Activated CD4-positive, alpha-beta memory T cell treated with anti-CD3 and anti-CD28 coated beads, Interleukin-2, amount 10 ng/mL, durations not matched to agents 7 days and 5 days (primary cell): ENCODE data around the gene RUNX2. TPM values are rescaled to one million over a fixed set of nuclear protein-coding genes. Genes with fewer than 3 reads are reported as not detected.
A peak's percentile ranks its signal among the peaks of the same experiment; 100 is the strongest.
"Not testable (repeated sequence)": the region's sequence is repeated elsewhere in the genome, so short reads cannot be mapped to it uniquely, and the experiment has no call there.

Experiments
- CTCF ChIA-PET: fragments of 350-600 bp; sonication (Branson Sonifier 250); formaldehyde crosslinking; loops from one replicate; lab custom pipeline; 2021; ENCODE audit warnings: antibody characterized with exemption, inconsistent platforms; lab: Charles Lee
- POLR2A ChIA-PET: fragments of 350-600 bp; sonication (Branson Sonifier 250); formaldehyde crosslinking; loops from one replicate; lab custom pipeline; 2021; ENCODE audit warnings: antibody characterized with exemption; lab: Charles Lee
- DNase-seq: peaks from one replicate; pipeline ENCODE4 v3.0.0-alpha.2; 2020
- H3K27ac Mint-ChIP-seq: one replicate; pipeline ENCODE4 v1.8.0; 2021; ENCODE audit warnings: mild to moderate bottlenecking, mixed read lengths
- H3K27me3 Mint-ChIP-seq: one replicate; pipeline ENCODE4 v1.8.0; 2021; ENCODE audit warnings: mixed read lengths
- H3K36me3 Mint-ChIP-seq: one replicate; pipeline ENCODE4 v1.8.0; 2021; ENCODE audit warnings: low read depth, mixed read lengths
- H3K4me1 Mint-ChIP-seq: one replicate; pipeline ENCODE4 v1.8.0; 2021; ENCODE audit warnings: mixed read lengths
- H3K4me3 Mint-ChIP-seq: one replicate; pipeline ENCODE4 v1.8.0; 2021; ENCODE audit warnings: mild to moderate bottlenecking, mixed read lengths
- H3K9me3 Mint-ChIP-seq: one replicate; pipeline ENCODE4 v1.8.0; 2021; ENCODE audit warnings: mixed read lengths
- total RNA-seq, 2 experiments: library from RNA; stranded (reverse); gene quantifications; one replicate each; pipeline ENCODE4 v1.2.3, GENCODE V29; 2021

RUNX2 gene
- total RNA-seq, 2 experiments from 2014 or later = 42.2 to 43.4 TPM

DNA sequence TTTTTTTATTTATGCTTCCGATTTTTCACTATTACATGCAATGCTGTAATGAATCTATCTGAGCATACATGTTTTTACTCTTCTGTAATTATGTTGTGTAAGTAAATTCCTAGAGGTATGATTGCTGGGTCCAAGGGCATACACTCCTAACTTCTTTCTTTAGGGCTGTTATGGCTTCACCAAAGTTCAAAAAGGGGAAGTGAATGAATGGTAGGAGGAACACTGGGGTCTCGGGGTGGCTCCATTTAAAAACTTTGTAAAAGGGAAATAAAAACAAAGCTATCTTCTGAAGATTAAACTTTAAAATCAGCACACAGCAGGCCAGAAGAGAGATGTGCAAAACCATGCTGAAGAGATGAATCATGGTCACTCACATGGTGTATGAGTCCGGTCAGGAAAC is 338.7 kb downstream of the RUNX2 start:
- no peak overlapping the region for H3K4me3 Mint-ChIP-seq
- H3K36me3 Mint-ChIP-seq = peaks cover 21% of the 10 kb centered on the region
- no peak overlapping the region for H3K27ac Mint-ChIP-seq
- DNase-seq = no peak
- CTCF ChIA-PET = no interaction called here
- H3K4me1 Mint-ChIP-seq = peaks cover 53% of the 10 kb centered on the region
- H3K27me3 Mint-ChIP-seq = peaks cover 10% of the 10 kb centered on the region
- peaks cover 3% of the 10 kb centered on the region for H3K9me3 Mint-ChIP-seq
- POLR2A ChIA-PET = interaction anchor here (1.3 to 4.8 kb wide), 2 partner anchors 10 to 81 kb away, joined by 5 to 27 read pairs; no protein-coding TSS in a partner anchor

DNA sequence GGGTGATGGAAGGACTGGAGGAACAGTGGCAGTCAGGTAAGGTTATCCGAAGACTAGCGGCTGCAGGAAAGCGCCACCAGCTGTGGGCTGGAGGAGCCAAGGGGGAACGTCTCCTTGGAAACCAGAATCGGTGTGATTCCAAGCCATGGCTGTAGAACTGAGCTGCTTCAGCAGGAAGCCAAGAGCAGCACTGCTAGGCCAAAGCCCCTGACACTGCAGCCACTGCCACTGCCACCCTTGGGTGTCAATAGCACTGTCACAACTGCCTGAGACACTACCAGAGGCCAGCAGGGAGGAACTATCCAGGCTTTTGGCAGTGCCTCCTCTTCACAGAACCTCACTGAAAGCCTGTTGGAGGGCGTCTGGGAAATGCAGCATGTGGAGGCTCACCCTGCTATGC is 339.2 kb downstream of the RUNX2 start:
- ChIA-PET CTCF (no interaction called here), POLR2A (interaction anchor here (1.3 to 4.8 kb wide), 2 partner anchors 10 to 82 kb away, joined by 5 to 27 read pairs; no protein-coding TSS in a partner anchor)
- DNase-seq = no peak
- peaks cover 21% of the 10 kb centered on the region for H3K36me3 Mint-ChIP-seq
- H3K27me3 Mint-ChIP-seq = peaks cover 10% of the 10 kb centered on the region
- no peak overlapping the region for H3K27ac Mint-ChIP-seq
- peaks cover 3% of the 10 kb centered on the region for H3K9me3 Mint-ChIP-seq
- peaks cover 53% of the 10 kb centered on the region for H3K4me1 Mint-ChIP-seq
- no peak overlapping the region for H3K4me3 Mint-ChIP-seq

DNA sequence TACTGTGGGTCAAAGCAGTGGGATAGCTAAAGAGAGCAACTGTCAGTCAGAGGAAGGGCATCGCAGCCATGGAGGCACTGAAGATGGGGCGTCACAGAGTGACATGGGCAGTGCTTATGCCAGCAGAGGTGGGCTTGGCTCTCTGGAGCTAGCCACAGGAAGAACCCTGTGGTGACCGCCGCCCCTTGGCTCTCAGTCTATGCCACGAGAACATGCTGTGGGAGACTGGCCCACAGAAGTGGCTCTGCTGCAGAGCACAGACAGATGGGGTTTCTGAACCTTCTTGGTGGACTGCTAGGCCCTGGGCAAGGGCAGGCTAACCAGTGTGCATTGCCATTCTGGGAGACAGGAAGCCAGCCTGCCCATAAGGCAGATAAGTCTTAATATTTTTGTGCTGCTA is 339.6 kb downstream of the RUNX2 start:
- Mint-ChIP-seq H3K9me3 (peaks cover 3% of the 10 kb centered on the region), H3K36me3 (peaks cover 19% of the 10 kb centered on the region), H3K27me3 (peaks cover 6% of the 10 kb centered on the region), H3K4me3 (no peak overlapping the region), H3K4me1 (peaks cover 50% of the 10 kb centered on the region), H3K27ac (no peak overlapping the region)
- CTCF ChIA-PET = no interaction called here
- POLR2A ChIA-PET = interaction anchor here (4.8 kb wide), 1 partner anchor 9 kb away, joined by 27 read pairs; no protein-coding TSS in a partner anchor
- no peak for DNase-seq

DNA sequence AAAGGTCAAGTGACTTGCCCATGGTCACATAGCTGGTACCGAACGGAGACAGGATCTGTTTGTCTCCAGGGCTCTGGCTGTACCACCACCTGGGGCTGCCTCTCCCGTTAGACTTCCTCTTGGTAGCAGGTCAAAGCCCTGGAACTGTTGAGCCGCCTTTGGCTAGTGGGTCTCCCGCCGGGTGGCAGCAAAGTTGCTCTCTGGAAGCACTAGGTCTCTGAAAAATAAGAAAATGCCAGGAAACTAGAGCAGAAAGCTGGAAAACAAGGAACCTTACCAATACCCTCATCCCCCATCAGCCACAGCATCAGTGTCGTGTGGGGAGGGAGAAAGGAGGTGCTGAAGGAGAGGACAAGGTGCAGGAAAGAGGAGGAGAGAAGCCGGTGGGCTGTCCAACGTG is 340.6 kb downstream of the RUNX2 start:
- Mint-ChIP-seq H3K27me3 (peaks cover 4% of the 10 kb centered on the region), H3K27ac (no peak overlapping the region), H3K9me3 (peaks cover 3% of the 10 kb centered on the region), H3K36me3 (peaks cover 17% of the 10 kb centered on the region), H3K4me1 (peaks cover 46% of the 10 kb centered on the region), H3K4me3 (no peak overlapping the region)
- POLR2A ChIA-PET = no interaction called here
- DNase-seq = no peak
- CTCF ChIA-PET = no interaction called here

DNA sequence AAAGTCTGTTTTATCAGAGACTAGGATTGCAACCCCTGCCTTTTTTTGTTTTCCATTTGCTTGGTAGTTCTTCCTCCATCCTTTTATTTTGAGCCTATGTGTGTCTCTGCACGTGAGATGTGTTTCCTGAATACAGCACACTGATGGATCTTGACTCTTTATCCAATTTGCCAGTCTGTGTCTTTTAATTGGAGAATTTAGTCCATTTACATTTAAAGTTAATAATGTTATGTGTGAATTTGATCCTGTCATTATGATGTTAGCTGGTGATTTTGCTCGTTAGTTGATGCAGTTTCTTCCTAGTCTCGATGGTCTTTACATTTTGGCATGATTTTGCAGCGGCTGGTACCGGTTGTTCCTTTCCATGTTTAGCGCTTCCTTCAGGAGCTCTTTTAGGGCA is 345.0 kb downstream of the RUNX2 start:
- CTCF ChIA-PET, H3K27me3 Mint-ChIP-seq: not testable (repeated sequence)
- H3K36me3 Mint-ChIP-seq = peaks cover 14% of the 10 kb centered on the region

DNA sequence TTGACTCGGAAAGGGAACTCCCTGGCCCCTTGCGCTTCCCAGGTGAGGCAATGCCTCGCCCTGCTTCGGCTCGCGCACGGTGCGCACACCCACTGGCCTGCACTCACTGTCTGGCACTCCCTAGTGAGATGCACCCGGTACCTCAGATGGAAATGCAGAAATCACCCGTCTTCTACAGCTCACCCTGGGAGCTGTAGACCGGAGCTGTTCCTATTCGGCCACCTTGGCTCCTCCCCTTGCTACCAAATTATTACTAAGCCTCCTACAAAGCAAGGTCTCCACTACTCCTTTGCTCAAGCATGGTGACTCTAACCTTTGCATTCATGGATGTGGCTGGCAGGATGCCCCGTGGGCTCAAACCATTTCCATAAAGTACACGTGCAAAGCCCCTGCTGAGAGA is 347.0 kb downstream of the RUNX2 start:
- peaks cover 20% of the 10 kb centered on the region for H3K36me3 Mint-ChIP-seq
- ChIA-PET POLR2A (interaction anchor here (1.2 to 4.1 kb wide), 2 partner anchors 9 to 148 kb away, joined by 3 to 27 read pairs; no protein-coding TSS in a partner anchor), CTCF (interaction anchor here (0.8 kb wide), 1 partner anchor 11 kb away, joined by 3 read pairs; no protein-coding TSS in a partner anchor)
- peaks cover 40% of the 10 kb centered on the region for H3K4me1 Mint-ChIP-seq
- H3K27me3 Mint-ChIP-seq, H3K27ac Mint-ChIP-seq, DNase-seq, H3K9me3 Mint-ChIP-seq, H3K4me3 Mint-ChIP-seq: not testable (repeated sequence)

More for the DNA sequence above, 345.0 kb downstream of the RUNX2 start:
- DNase-seq, POLR2A ChIA-PET, H3K4me3 Mint-ChIP-seq, H3K9me3 Mint-ChIP-seq, H3K27ac Mint-ChIP-seq: not testable (repeated sequence)
- H3K4me1 Mint-ChIP-seq = peaks cover 33% of the 10 kb centered on the region

DNA sequence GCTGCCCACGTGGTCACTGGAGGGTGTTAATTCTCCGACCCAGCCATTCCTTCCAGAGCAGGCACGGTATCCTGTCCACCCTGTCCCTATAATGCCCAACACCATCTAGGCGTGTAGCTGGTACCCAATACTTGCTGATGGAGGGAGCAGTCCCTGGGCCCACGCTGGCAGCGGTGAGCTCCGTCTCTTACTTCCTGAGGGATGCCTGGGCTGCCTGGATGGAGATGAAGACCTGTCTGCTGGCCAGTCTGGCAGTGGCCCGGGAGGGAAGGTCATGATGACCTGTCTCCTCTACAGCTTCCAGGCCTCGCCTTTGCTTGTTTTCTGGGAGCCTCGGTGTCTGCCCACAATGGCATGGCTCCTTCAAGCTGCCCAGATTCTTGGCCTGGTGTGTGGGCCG is 347.5 kb downstream of the RUNX2 start:
- Mint-ChIP-seq H3K9me3 (peaks cover 7% of the 10 kb centered on the region), H3K27me3 (peaks cover 1% of the 10 kb centered on the region), H3K4me3 (no peak overlapping the region), H3K27ac (no peak overlapping the region), H3K4me1 (peaks cover 40% of the 10 kb centered on the region), H3K36me3 (peaks cover 20% of the 10 kb centered on the region)
- DNase-seq = no peak
- ChIA-PET POLR2A (interaction anchor here (1.1 to 4.1 kb wide), 5 partner anchors 10 to 241 kb away, joined by 3 to 27 read pairs (median 4); no protein-coding TSS in a partner anchor), CTCF (interaction anchor here (0.8 kb wide), 1 partner anchor 11 kb away, joined by 3 read pairs; no protein-coding TSS in a partner anchor)

DNA sequence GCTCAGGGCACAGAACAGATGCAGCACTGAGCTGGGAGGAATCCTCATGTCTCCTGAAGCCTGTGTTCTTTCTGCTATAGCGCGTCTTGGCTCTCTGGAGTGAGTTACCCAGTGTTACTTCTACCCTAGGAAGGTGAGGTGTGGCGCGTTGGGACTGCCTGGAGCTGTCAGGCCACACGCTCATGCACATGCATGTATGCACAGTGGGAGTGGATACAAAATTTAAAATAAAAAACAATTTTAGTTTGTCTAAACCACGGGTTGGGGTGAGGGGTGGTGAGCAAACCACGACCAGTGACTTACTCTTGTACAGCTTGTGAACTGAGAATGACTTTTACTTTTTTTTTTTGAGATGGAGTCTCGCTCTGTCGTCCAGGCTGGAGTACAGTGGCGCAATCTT is 348.2 kb downstream of the RUNX2 start:
- no peak overlapping the region for H3K4me3 Mint-ChIP-seq
- H3K9me3 Mint-ChIP-seq = peaks cover 7% of the 10 kb centered on the region
- ChIA-PET POLR2A (interaction anchor here (1.0 to 4.1 kb wide), 6 partner anchors 11 to 335 kb away, joined by 3 to 27 read pairs (median 4); no protein-coding TSS in a partner anchor), CTCF (interaction anchor here (1.1 to 1.7 kb wide), 3 partner anchors 34 to 43 kb away, joined by 3 to 4 read pairs (median 3); no protein-coding TSS in a partner anchor)
- no peak for DNase-seq
- peaks cover 1% of the 10 kb centered on the region for H3K27me3 Mint-ChIP-seq
- peaks cover 20% of the 10 kb centered on the region for H3K36me3 Mint-ChIP-seq
- no peak overlapping the region for H3K27ac Mint-ChIP-seq
- H3K4me1 Mint-ChIP-seq = peaks cover 43% of the 10 kb centered on the region

DNA sequence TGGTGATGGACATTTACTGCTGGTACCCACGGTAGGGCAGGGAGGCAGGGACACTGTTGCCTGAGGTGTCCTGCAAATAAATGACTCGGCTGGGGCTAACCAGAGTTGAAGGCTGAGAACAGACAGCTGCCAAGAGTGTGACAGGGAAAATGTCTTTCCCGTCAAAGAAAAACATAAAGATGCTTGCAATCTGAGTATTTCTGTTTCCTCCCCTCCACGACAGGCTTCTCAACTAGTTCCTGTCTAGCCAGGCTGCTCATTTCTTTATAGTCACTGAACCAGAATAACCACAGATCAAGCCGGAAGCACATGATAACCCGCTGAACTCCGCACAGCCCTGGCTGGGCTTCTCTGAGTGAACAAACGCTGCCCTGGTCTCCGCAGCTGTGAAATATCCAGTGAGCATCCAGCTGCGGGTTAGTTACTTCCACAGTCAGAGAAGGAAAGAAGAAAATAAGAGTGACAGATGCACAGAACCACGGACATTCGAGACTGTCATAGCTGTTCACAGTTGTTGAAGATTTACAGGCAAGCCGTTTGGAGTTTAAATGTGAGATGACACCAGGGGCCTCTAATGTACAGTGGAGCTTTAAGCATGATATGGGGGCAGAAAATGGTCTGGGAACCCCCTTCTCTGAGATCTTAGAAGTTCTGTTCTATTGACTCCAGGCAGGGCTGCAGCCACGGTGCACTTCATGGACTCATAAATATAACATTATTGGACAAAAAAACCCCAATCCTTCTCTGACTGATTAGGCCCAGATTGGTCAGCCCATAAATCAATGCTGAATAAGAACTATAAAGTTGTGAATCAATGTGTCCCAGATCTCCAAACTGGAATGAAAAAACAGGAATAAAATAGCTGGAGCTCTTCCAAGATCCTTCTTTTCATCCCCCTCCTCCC is 349.5 kb downstream of the RUNX2 start:
- POLR2A ChIA-PET = interaction anchor here (0.7 to 4.1 kb wide), 6 partner anchors 12 to 334 kb away, joined by 3 to 27 read pairs (median 4); no protein-coding TSS in a partner anchor
- Mint-ChIP-seq H3K4me1 (peaks cover 53% of the 10 kb centered on the region), H3K36me3 (peaks cover 30% of the 10 kb centered on the region)

DNA sequence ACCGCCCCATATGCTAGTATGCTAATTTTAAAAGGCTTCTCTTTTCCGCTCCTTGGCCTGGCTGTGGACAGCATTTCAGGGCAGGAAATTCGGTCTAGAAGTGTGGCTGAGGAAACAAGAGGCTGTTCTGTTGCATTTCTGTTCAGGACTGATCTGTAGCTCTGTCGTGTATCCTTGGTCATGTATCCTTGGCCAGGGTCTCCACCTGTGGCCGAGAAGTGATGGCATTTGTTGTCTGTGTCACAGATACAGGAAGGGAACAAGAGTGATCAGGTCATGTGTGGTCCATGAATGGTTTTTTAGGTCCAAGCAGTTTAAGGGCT is 350.1 kb downstream of the RUNX2 start:
- Mint-ChIP-seq H3K4me1 (peaks cover 53% of the 10 kb centered on the region), H3K4me3 (no peak overlapping the region), H3K27ac (peak overlapping the region; percentile 56), H3K27me3 (peaks cover 1% of the 10 kb centered on the region), H3K36me3 (peaks cover 32% of the 10 kb centered on the region), H3K9me3 (peaks cover 16% of the 10 kb centered on the region)
- CTCF ChIA-PET = interaction anchor here (0.8 to 2.0 kb wide), 5 partner anchors 25 to 93 kb away, joined by 3 to 6 read pairs (median 3); no protein-coding TSS in a partner anchor
- DNase-seq = no peak
- POLR2A ChIA-PET = interaction anchor here (1.3 to 4.1 kb wide), 2 partner anchors 12 to 94 kb away, joined by 3 to 27 read pairs; no protein-coding TSS in a partner anchor

More for the DNA sequence above, 349.5 kb downstream of the RUNX2 start:
- DNase-seq = peak; percentile 74
- peak overlapping the region; percentile 70 for H3K27ac Mint-ChIP-seq
- H3K9me3 Mint-ChIP-seq = peaks cover 16% of the 10 kb centered on the region
- CTCF ChIA-PET = interaction anchor here (0.8 to 2.0 kb wide), 6 partner anchors 25 to 92 kb away, joined by 3 to 6 read pairs (median 3); no protein-coding TSS in a partner anchor
- peak overlapping the region; percentile 52 for H3K4me3 Mint-ChIP-seq
- H3K27me3 Mint-ChIP-seq = peaks cover 1% of the 10 kb centered on the region

DNA sequence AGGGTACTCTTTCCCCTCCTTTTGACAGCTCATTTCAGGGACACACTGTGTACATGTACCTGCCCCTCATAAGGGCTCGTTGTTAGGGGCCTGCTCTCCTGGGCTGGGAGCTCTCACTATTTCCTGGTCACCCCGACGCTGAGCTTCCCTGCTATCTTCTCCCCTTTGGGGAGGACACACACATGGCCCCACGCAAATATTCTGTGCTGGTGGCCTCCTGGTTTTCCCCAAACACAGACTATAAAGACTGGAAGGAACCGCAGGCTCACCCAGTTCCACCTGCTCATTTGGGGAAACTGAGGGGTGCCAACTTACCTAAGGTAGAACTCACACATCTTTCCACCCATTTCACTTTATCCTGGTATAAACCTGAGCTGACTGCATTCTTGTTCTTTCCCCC is 351.0 kb downstream of the RUNX2 start:
- POLR2A ChIA-PET = interaction anchor here (4.1 kb wide), 1 partner anchor 13 kb away, joined by 27 read pairs; no protein-coding TSS in a partner anchor
- no peak for DNase-seq
- Mint-ChIP-seq H3K9me3 (peaks cover 16% of the 10 kb centered on the region), H3K4me1 (peaks cover 53% of the 10 kb centered on the region), H3K27me3 (peaks cover 1% of the 10 kb centered on the region), H3K4me3 (no peak overlapping the region), H3K27ac (no peak overlapping the region), H3K36me3 (peaks cover 36% of the 10 kb centered on the region)
- CTCF ChIA-PET = interaction anchor here (0.6 to 2.0 kb wide), 4 partner anchors 33 to 370 kb away, joined by 3 to 6 read pairs (median 3); no protein-coding TSS in a partner anchor

DNA sequence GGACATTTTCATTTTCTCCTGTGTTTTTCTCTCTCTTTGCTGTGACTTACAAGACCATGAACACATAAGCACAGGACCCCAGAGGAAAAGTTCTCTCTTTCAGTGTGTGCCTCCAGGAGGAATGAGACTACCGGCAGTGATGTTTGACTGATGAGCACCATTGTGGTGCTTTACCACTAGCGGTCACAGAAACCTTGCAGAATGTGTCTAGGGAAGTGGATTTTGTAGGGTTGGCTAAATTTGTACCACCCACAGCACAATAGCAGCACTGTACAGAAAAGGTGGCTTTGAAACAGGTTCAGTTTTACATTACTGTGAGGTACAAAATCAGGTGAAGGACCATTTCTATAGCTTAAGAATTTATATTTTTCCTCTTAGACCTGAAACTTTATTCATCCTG is 351.5 kb downstream of the RUNX2 start:
- no peak overlapping the region for H3K27ac Mint-ChIP-seq
- DNase-seq = no peak
- peaks cover 1% of the 10 kb centered on the region for H3K27me3 Mint-ChIP-seq
- peaks cover 16% of the 10 kb centered on the region for H3K9me3 Mint-ChIP-seq
- ChIA-PET CTCF (interaction anchor here (1.2 kb wide), 1 partner anchor 32 kb away, joined by 3 read pairs; no protein-coding TSS in a partner anchor), POLR2A (no interaction called here)
- H3K4me3 Mint-ChIP-seq = no peak overlapping the region
- peaks cover 36% of the 10 kb centered on the region for H3K36me3 Mint-ChIP-seq
- H3K4me1 Mint-ChIP-seq = peaks cover 53% of the 10 kb centered on the region
